Skeletal muscle satellite cell (primary cell): Measurements from ENCODE around the gene APEH.
A peak's percentile ranks its signal among the peaks of the same experiment; 100 is the strongest.

Experiments
- H3K27me3 ChIP-seq: 2 replicates; pipeline ENCODE4 v1.7.0; 2013; ENCODE audit warnings: low read length; ENCODE audit not compliant: control insufficient read depth, insufficient read depth
- H3K36me3 ChIP-seq: 2 replicates; pipeline ENCODE4 v1.7.0; 2013; ENCODE audit warnings: mild to moderate bottlenecking, control low read depth, low read length; ENCODE audit not compliant: insufficient read depth
- H3K4me1 ChIP-seq: 2 replicates; pipeline ENCODE4 v1.7.0; 2013; ENCODE audit warnings: low read length; ENCODE audit not compliant: control insufficient read depth, insufficient read depth
- H3K4me2 ChIP-seq: 2 replicates; pipeline ENCODE4 v1.7.0; 2013; ENCODE audit warnings: mild to moderate bottlenecking, low read length
- H3K4me3 ChIP-seq: 2 replicates; pipeline ENCODE4 v1.7.0; 2013; ENCODE audit warnings: low read length
- H3K9ac ChIP-seq: 2 replicates; pipeline ENCODE4 v1.7.0; 2013; ENCODE audit warnings: mild to moderate bottlenecking, low read depth, low read length, moderate library complexity
- H3K9me3 ChIP-seq: replicated peaks from 2 replicates; pipeline ENCODE4 v1.7.0; 2013; ENCODE audit warnings: mild to moderate bottlenecking, control low read depth, low read length

The APEH gene

DNA sequence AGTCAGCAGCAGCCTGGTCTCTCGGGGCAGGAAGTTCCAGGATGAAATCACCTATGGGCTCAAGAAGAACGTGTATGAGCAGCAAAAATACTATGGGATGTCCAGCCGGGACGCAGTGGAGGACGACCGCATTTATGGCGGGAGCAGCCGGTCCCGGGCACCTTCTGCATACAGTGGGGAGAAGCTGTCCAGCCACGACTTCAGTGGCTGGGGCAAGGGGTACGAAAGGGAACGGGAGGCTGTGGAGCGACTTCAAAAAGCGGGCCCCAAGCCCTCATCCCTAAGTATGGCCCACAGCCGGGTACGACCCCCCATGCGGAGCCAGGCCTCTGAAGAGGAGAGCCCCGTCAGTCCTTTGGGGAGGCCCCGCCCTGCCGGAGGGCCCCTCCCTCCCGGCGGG lies 12.1 kb upstream of the APEH start:
- Histone ChIP-seq H3K9ac (no peak overlapping the region), H3K9me3 (no peaks in the 10 kb centered on the region), H3K27me3 (peaks cover 33% of the 10 kb centered on the region)

DNA sequence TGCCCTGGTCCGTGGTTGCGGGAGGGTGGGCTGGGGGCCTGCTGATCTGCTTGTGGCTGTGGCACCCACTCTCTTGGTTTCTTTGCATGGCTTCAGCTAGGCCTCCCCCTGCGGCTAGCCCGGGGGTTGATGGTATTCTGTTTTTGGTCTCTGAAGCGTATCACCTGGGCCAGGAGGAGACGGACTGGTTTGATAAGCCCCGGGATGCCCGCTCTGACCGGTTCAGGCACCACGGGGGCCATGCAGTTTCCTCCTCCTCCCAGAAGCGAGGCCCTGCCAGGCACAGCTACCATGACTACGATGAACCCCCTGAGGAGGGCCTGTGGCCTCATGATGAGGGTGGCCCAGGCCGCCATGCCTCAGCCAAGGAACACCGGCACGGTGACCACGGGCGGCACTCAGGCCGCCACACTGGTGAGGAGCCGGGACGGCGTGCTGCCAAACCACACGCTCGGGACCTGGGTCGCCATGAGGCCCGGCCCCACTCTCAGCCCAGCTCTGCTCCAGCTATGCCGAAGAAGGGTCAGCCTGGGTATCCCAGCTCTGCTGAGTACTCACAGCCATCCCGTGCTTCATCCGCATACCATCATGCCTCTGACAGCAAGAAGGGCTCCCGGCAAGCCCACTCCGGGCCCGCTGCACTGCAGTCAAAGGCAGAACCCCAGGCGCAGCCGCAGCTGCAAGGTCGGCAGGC lies 11.3 kb upstream of the APEH start:
- H3K9me3 ChIP-seq, result no peaks in the 10 kb centered on the region
- H3K36me3 ChIP-seq, result no peaks in the 10 kb centered on the region
- peaks cover 5% of the 10 kb centered on the region for H3K4me1 ChIP-seq
- no peak overlapping the region for H3K4me3 ChIP-seq
- peaks cover 41% of the 10 kb centered on the region for H3K27me3 ChIP-seq
- no peak overlapping the region for H3K9ac ChIP-seq
- H3K4me2 ChIP-seq, result no peak overlapping the region

More for the DNA sequence above, 12.1 kb upstream of the APEH start:
- H3K4me1 ChIP-seq, result no peaks in the 10 kb centered on the region
- H3K4me3 ChIP-seq, result no peak overlapping the region
- H3K36me3 ChIP-seq, result no peaks in the 10 kb centered on the region
- H3K4me2 ChIP-seq, result no peak overlapping the region

DNA sequence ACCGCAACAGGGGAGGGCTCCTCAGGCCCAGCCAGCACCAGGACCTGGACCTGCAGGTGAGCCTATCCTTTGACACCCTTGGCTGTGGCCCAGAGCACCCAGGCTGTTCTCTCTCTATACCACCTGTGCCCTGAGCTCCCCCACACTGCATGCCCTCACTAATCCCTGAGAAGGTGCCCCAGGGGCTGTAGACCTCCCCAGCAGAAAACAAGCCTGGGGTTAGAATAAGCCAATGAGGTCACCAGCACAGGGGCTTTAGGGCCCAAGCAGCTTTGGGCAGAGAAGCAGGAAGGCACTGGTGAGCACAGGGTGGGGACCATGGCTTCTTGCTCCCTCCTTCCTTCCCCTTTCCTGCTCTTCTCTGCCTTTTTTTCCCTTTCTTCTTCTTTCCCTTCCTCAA lies 10.3 kb upstream of the APEH start:
- Histone ChIP-seq H3K27me3 (peaks cover 40% of the 10 kb centered on the region), H3K36me3 (no peaks in the 10 kb centered on the region)

DNA sequence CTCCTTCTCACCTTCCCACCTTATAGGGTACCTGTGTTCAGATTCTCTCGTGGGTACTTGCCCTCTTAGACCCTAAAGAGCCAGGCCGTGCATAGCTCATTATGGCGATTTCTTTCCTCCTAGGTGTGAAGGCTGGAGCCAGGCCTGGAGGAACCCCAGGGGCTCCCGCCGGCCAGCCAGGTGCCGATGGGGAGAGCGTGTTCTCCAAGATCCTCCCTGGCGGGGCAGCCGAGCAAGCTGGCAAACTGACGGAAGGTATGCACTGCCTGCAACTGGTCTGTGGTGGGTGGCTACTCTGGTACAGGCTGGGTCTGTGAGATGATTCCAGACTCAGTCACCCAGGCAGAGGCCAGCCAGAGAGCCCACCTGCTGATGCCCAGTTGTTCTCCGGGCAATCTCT lies 9.9 kb upstream of the APEH start:
- Histone ChIP-seq H3K4me1 (peaks cover 19% of the 10 kb centered on the region), H3K9me3 (no peaks in the 10 kb centered on the region), H3K36me3 (no peaks in the 10 kb centered on the region), H3K4me2 (no peak overlapping the region), H3K9ac (no peak overlapping the region), H3K4me3 (no peak overlapping the region), H3K27me3 (peaks cover 39% of the 10 kb centered on the region)

More for the DNA sequence above, 10.3 kb upstream of the APEH start:
- no peak overlapping the region for H3K4me3 ChIP-seq
- H3K9me3 ChIP-seq, result no peaks in the 10 kb centered on the region
- peaks cover 14% of the 10 kb centered on the region for H3K4me1 ChIP-seq
- H3K4me2 ChIP-seq, result no peak overlapping the region
- H3K9ac ChIP-seq, result no peak overlapping the region

DNA sequence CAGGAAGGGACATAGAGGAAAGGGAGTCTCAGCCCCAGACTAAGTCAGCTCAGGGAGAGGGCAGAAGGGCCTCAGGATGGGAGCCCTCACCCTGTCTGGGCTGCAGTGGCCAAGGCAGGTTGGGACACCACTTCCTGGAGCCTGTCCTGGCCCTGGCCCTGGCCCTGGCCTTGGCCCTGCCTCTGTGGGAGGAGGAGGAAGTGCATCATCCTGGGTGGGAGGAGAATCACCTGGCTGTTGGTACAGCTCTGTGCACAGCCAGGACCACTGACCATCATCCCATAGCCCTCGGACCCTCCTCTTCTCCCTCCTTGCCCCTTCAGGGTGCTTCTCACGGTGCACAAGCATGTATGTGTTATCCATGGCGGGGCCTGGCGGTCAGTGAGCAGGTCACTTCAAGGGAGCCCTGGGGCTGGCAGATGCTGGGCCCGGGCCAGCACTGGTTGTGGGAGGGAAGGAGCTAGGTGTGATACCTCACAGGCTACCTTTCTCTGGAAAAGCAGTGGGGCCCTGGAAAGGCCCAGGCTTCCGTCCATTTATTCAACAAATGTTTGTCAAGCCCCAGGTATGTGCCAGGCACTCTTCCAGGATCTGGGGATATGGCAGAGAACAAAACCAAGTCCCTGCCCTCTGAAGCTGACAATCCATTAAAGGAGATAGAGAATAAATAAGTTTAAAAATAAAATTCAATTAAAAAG lies 8.2 kb upstream of the APEH start:
- H3K4me3 ChIP-seq, result no peak overlapping the region

DNA sequence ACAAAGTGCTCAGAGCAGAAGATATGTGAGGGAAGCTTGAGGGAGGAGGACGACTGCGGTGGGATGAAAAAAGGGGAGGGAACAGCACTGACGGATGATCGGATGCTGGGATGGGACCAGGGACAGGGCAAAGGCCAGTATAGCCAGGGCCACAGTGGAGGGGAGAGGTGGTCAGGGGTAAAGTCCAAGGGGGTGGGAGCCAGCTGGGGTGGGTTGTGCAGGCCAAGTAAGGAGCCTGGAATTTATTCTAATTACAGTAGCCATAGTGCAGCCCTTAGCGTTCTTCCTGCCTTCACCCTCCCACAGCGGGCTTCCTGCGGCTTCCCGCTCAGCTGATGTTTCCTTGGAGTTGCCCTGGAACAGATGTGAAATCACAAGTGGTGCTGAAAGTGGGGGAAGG lies 7.6 kb upstream of the APEH start:
- Histone ChIP-seq H3K9me3 (no peaks in the 10 kb centered on the region), H3K4me1 (peaks cover 22% of the 10 kb centered on the region), H3K36me3 (no peaks in the 10 kb centered on the region), H3K9ac (no peak overlapping the region), H3K4me2 (no peak overlapping the region), H3K27me3 (peaks cover 39% of the 10 kb centered on the region), H3K4me3 (no peak overlapping the region)

More for the DNA sequence above, 8.2 kb upstream of the APEH start:
- Histone ChIP-seq H3K4me2 (no peak overlapping the region), H3K9me3 (no peaks in the 10 kb centered on the region), H3K4me1 (peaks cover 22% of the 10 kb centered on the region), H3K36me3 (no peaks in the 10 kb centered on the region), H3K27me3 (peaks cover 39% of the 10 kb centered on the region), H3K9ac (no peak overlapping the region)

DNA sequence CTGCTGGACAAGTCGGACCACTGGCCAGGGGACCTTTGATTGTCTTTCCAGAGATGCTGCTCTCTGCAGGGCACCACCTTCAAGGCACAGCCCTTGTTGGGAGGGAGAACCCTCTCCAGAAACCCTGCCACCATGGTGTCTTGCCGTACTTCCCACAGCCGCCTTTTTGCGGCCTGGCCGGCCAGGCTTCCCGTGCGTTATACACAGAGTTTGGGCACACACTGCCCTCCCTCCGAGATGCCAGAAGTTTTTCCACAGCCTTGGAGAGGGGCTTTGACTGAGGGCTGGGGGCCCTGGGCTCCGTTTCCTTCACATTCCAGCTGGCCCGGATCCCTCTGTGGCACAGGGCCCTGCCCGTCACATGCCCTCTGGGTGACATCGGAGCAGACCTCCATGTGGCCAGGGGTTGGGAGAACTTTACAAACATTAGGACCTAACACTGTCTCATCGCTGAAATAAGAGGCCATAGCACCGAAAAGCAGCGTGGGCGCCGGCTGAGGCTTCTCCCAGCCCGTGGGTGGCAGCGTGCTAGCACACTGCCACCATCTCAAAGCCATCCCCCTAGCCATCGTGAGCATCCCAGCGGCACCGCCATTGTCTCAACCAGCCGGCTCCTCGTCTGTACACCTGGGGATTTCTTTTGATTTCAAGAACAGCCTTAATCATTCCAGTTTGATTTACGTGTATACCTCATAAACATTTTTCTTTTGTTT lies 6.3 kb upstream of the APEH start:
- Histone ChIP-seq H3K9ac (no peak overlapping the region), H3K4me2 (no peak overlapping the region), H3K36me3 (no peaks in the 10 kb centered on the region), H3K27me3 (peaks cover 39% of the 10 kb centered on the region), H3K4me1 (peaks cover 22% of the 10 kb centered on the region), H3K4me3 (no peak overlapping the region), H3K9me3 (no peaks in the 10 kb centered on the region)

DNA sequence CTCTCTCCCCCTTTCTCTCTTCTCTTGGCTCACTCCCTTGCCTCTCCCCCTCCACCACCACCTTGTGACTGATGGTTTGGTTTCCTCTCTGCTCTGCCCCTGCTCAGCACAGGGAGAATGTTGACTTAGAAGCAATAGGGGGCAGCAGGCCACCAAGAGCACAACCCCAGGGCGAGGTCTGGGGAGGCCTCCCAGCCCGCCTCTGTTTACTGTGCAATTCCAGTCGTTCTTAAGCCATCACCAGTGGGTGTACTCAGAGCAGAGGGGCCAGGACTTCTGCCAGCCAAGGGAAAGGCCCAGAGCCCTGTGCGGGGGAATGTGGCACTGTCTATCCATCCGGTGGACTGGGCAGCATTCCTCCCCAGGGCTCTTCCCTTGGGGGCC lies 5.7 kb upstream of the APEH start:
- Histone ChIP-seq H3K4me1 (peaks cover 26% of the 10 kb centered on the region), H3K4me2 (peak overlapping the region; percentile 13), H3K36me3 (no peaks in the 10 kb centered on the region), H3K9me3 (no peaks in the 10 kb centered on the region), H3K4me3 (no peak overlapping the region), H3K27me3 (peaks cover 35% of the 10 kb centered on the region), H3K9ac (no peak overlapping the region)

DNA sequence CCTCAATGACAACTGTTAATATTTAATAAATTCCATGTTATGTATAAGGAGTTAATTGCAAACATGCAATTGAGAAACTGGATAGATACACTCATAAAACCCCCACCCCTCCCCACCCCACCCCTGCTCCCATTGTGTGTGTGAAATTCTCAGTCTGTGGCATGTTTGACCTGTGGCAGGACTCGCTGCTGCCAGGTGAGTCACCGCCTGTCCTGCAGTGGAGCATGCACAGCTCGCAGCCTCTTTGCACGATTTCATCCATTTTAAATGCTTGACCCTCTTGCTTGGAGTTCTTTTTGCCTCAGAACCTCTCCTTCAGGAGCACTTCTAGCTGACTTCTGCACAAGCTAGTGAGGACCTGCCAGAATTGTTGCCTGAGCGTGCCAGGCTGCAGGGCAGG lies 5.3 kb upstream of the APEH start:
- Histone ChIP-seq H3K4me1 (peaks cover 28% of the 10 kb centered on the region), H3K9me3 (no peaks in the 10 kb centered on the region), H3K36me3 (no peaks in the 10 kb centered on the region), H3K4me2 (peak overlapping the region; percentile 13), H3K27me3 (peaks cover 31% of the 10 kb centered on the region), H3K9ac (no peak overlapping the region), H3K4me3 (no peak overlapping the region)

DNA sequence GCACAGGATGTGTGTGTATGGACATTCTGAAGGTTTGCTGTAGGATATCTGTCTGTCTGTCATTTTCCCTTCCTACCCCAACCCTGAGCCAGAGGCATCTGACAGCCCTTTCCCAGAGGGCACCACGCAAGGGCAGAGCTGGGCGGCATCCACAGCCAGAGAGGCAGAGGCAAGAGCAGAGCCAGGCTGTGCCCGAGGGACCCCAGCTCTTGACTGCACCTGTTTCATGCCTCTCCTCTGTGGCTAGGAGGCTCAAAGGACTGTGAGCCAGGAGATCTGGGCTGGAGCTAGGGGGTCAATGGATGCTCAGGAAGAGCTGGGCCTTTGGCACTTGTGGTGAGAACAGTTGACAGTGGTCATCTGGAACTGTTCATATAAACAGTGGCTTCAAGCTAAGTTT lies 4.8 kb upstream of the APEH start:
- Histone ChIP-seq H3K9me3 (no peaks in the 10 kb centered on the region), H3K4me2 (no peak overlapping the region), H3K4me1 (peaks cover 28% of the 10 kb centered on the region), H3K27me3 (peaks cover 26% of the 10 kb centered on the region), H3K4me3 (no peak overlapping the region), H3K9ac (no peak overlapping the region), H3K36me3 (no peaks in the 10 kb centered on the region)

DNA sequence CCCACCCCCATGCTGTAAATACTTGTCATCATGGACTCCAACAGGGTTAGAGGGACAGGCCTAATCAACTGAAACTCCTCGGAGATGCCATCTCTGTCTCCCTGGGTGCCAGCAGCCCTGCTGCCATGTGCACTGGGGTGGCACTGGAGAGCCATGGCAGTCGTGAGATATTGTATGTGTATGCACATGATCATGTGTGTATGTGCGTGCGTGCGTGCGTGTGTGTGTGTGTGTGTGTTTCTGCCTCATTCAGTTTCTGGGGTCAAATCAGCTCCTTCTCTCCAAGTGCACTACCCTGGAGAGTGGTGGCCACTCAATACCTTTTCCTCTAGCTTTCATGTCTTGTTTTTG lies 3.2 kb upstream of the APEH start:
- Histone ChIP-seq H3K9me3 (no peaks in the 10 kb centered on the region), H3K4me1 (peaks cover 38% of the 10 kb centered on the region), H3K27me3 (peaks cover 15% of the 10 kb centered on the region), H3K4me3 (no peak overlapping the region), H3K36me3 (peaks cover 4% of the 10 kb centered on the region), H3K9ac (no peak overlapping the region), H3K4me2 (no peak overlapping the region)
